Tongue (tissue), 2 donors: ENCODE data around the gene GTF3C5. TPM values are rescaled to one million over a fixed set of nuclear protein-coding genes. Genes with fewer than 3 reads are reported as not detected.

ENCODE experiments used
- small RNA-seq: library from RNA; depleted of rRNA; stranded (forward); fragments of <200 nt; gene quantifications from one replicate; pipeline ENCODE3, GENCODE V24; 2014; ENCODE audit warnings: low replicate concordance
- total RNA-seq: library from RNA; depleted of rRNA; stranded (reverse); fragments of >200 nt; gene quantifications from one replicate; pipeline ENCODE4 v1.2.3, GENCODE V29; 2014

GTF3C5 gene
- total RNA-seq, 1 donor from 2014 or later: 47.1 TPM

Small RNA genes lying within 50 kb of the gene (small RNA-seq; reads per million reads assigned to genes)
- gene MIR6877: not detected

Other genes starting within 250 kb of the GTF3C5 start
- 0.31 TPM for gene AK8, start 152.7 kb upstream of the GTF3C5 start, total RNA-seq
- 3.8 TPM for gene SPACA9, start 152.1 kb upstream of the GTF3C5 start, total RNA-seq
- 44.3 TPM for gene TSC1, start 86.4 kb upstream of the GTF3C5 start, total RNA-seq
- 0.51 TPM for gene GFI1B, start 52.3 kb upstream of the GTF3C5 start, total RNA-seq
- gene CEL, start 31.0 kb downstream of the GTF3C5 start, total RNA-seq: 0.41 TPM
- gene RALGDS, start 90.2 kb downstream of the GTF3C5 start, total RNA-seq: 56.0 TPM
- 5.1 TPM for gene GBGT1, start 132.9 kb downstream of the GTF3C5 start, total RNA-seq
- not detected for gene OBP2B, start 178.3 kb downstream of the GTF3C5 start, total RNA-seq
- gene ABO, start 244.2 kb downstream of the GTF3C5 start, total RNA-seq: 1.4 TPM